Stomach (tissue), 19 donors: Measurements from ENCODE around the gene TENT5D. TPM values are rescaled to one million over a fixed set of nuclear protein-coding genes. Genes with fewer than 3 reads are reported as not detected.
"Not testable (repeated sequence)": the region's sequence is repeated elsewhere in the genome, so short reads cannot be mapped to it uniquely, and the experiment has no call there.

Experiments used
- DNase-seq, 2 donors: peaks; one replicate each; pipeline versions ENCODE4 v3.0.0 to v3.0.0-alpha.2; 2013 to 2019
- H3K27ac ChIP-seq, 5 donors: fragments of 200-600 bp in 4 of 5; sonication (generic) in 4 of 5; one replicate each; pipeline ENCODE4 v1.5.1; 2013 to 2019; ENCODE audit warnings: mild to moderate bottlenecking in 1 of 5, moderate library complexity in 1 of 5
- H3K27me3 ChIP-seq, 3 donors: fragments of 200-600 bp; sonication (generic); one replicate each; pipeline ENCODE4 v1.5.1; 2017 to 2019; ENCODE audit warnings: mixed run types in 1 of 3
- H3K36me3 ChIP-seq, 4 donors: fragments of 200-600 bp; sonication (generic); 1 replicate in 3 of 4; 2 replicates in 1 of 4; pipeline ENCODE4 v1.5.1; 2016 to 2019
- H3K4me1 ChIP-seq, 4 donors: fragments of 200-600 bp; sonication (generic); one replicate each; pipeline ENCODE4 v1.5.1; 2016 to 2019
- H3K4me3 ChIP-seq, 4 donors: fragments of 200-600 bp; sonication (generic) in 3 of 4; one replicate each; pipeline ENCODE4 v1.5.1; 2016 to 2019; ENCODE audit warnings: mild to moderate bottlenecking in 1 of 4
- H3K9me3 ChIP-seq, 4 donors: fragments of 200-600 bp; sonication (generic); one replicate each; pipeline ENCODE4 v1.5.1; 2016 to 2019
- EP300 ChIP-seq: sonication (generic); formaldehyde crosslinking; IDR thresholded peaks from one replicate; pipeline ENCODE4 v1.6.1; 2017; ENCODE audit warnings: antibody characterized with exemption
- POLR2A ChIP-seq, 4 donors: fragments of 450-650 bp; IDR thresholded peaks; one replicate each; pipeline ENCODE4 v1.6.1; 2016; ENCODE audit warnings: antibody characterized with exemption in 4 of 4, control low read depth in 2 of 4, mild to moderate bottlenecking in 1 of 4, moderate library complexity in 1 of 4
- POLR2AphosphoS5 ChIP-seq, 3 donors: sonication (generic); formaldehyde crosslinking; IDR thresholded peaks; one replicate each; pipeline ENCODE4 v1.6.1; 2016; ENCODE audit warnings: antibody characterized with exemption in 3 of 3
- WGBS, 5 donors: extraction: QIAGEN DNeasy Blood & Tissue Kit in 3 of 5; methylation state at CpG; one replicate each; pipeline versions ENCODE4 v1.1.5 to v1.1.7; 2013 to 2018; 5-methylcytosine and 5-hydroxymethylcytosine counted together
- intact Hi-C: fragments of 100-400 bp; cut with DNase I; formaldehyde crosslinking; loops from one replicate; pipeline ENCODE4 v1.15.1; 2023; ENCODE audit warnings: low total_unique reads
- long read RNA-seq, 10 donors: transcript quantifications; one replicate each; lab custom pipeline, GENCODE V29; 2026
- polyA plus RNA-seq, 3 donors: library from polyadenylated mRNA; stranded (reverse); fragments of 200-250 nt; gene quantifications; one replicate each; pipeline ENCODE4 v1.2.3, GENCODE V29; 2013
- total RNA-seq, 5 donors: library from RNA; depleted of rRNA; stranded (reverse); fragments of >200 nt; gene quantifications; one replicate each; pipeline versions ENCODE4 v1.1.0 to v1.2.3, GENCODE V29; 2014 to 2016
- TF ChIP-seq, protein P1 (sequence below), 7 experiments: fragments of 450-650 bp in 4 of 7; fragments of 200-600 bp in 3 of 7; sonication (generic) in 3 of 7; IDR thresholded peaks; one replicate each; pipeline ENCODE4 v1.5.1; 2016 to 2019; ENCODE audit warnings: antibody characterized with exemption in 7 of 7, control low read depth in 2 of 7, mild to moderate bottlenecking in 1 of 7
- donor health status: healthy with polysubstance abuse.
- donor health status: Bipolar disorder and iron deficiency.
- donor health status: healthy.

TENT5D gene
- total RNA-seq (not detected), polyA plus RNA-seq (not detected)
- long read RNA-seq, donor 1: 0 reads
- long read RNA-seq, donor 2: 0 reads
- long read RNA-seq, donor 3: 0 reads
- long read RNA-seq, donor 4: 0 reads
- long read RNA-seq, donor 5: 0 reads
- long read RNA-seq, donor 6: 0 reads
- long read RNA-seq, donor 7: 0 reads
- long read RNA-seq, donor 8: 0 reads
- long read RNA-seq, donor 9: 0 reads
- long read RNA-seq, donor 10: 0 reads

DNA sequence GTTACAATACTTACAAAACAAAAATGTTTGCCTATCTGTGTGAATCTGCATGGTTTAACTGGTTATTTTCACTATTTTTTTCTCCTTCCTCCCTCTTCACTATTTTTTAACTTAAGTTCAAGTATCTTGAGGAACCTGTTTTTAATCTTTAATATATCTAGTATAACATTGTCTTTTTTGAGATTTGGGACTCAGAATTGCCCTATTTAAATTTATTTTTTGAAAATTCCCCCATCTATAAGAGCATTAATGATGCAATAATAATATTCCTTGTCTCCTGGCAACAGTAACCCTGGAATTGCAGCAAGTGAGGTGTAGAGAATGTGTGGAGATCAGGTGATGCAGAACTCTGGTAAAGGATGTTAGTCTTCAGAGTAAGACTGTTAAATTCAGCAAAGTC is at the start of gene TENT5D:
Gene TENT5D (plus strand): TSS at position 301 of the 400 bp plus-strand sequence. CDS start 22,093 bp downstream, outside the sequence.
- no peak within 1 kb of the TSS for H3K27ac ChIP-seq
- H3K27me3 ChIP-seq: no peaks in the 10 kb centered on the region
- no peaks in the 10 kb centered on the region for H3K4me1 ChIP-seq
- TF ChIP-seq, protein P1, sequence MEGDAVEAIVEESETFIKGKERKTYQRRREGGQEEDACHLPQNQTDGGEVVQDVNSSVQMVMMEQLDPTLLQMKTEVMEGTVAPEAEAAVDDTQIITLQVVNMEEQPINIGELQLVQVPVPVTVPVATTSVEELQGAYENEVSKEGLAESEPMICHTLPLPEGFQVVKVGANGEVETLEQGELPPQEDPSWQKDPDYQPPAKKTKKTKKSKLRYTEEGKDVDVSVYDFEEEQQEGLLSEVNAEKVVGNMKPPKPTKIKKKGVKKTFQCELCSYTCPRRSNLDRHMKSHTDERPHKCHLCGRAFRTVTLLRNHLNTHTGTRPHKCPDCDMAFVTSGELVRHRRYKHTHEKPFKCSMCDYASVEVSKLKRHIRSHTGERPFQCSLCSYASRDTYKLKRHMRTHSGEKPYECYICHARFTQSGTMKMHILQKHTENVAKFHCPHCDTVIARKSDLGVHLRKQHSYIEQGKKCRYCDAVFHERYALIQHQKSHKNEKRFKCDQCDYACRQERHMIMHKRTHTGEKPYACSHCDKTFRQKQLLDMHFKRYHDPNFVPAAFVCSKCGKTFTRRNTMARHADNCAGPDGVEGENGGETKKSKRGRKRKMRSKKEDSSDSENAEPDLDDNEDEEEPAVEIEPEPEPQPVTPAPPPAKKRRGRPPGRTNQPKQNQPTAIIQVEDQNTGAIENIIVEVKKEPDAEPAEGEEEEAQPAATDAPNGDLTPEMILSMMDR (IDR thresholded peaks at IDR 0.05): no peak
- TF ChIP-seq EP300 (no peak), POLR2AphosphoS5 (IDR thresholded peaks at IDR 0.05) (no peak), POLR2A (IDR thresholded peaks at IDR 0.05) (no peak)
- no peaks in the 10 kb centered on the region for H3K36me3 ChIP-seq
- intact Hi-C loops: no loop called here
- DNase-seq: no peak
- no peak within 1 kb of the TSS for H3K4me3 ChIP-seq
- no peaks in the 10 kb centered on the region for H3K9me3 ChIP-seq

DNA sequence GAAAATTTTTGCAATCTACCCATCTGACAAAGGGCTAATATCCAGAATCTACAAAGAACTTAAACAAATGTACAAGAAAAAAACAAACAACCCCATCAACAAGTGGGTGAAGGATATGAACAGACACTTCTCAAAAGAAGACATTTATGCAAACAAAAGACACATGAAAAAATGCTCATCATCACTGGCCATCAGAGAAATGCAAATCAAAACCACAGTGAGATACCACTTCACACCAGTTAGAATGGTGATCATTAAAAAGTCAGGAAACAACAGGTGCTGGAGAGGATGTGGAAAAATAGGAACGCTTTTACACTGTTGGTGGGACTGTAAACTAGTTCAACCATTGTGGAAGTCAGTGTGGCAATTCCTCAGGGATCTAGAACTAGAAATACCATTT is 34.6 kb upstream of the TENT5D start:
- H3K36me3 ChIP-seq, H3K27ac ChIP-seq, intact Hi-C loops, H3K4me1 ChIP-seq, H3K27me3 ChIP-seq, DNase-seq, H3K9me3 ChIP-seq, H3K4me3 ChIP-seq: not testable (repeated sequence)
- 64 to 100% (median 80%) methylated on average over 1 of the region's 1 CpG; no CpG with 5 or more reads in 1 of the 5 donors for WGBS, 5 donors

DNA sequence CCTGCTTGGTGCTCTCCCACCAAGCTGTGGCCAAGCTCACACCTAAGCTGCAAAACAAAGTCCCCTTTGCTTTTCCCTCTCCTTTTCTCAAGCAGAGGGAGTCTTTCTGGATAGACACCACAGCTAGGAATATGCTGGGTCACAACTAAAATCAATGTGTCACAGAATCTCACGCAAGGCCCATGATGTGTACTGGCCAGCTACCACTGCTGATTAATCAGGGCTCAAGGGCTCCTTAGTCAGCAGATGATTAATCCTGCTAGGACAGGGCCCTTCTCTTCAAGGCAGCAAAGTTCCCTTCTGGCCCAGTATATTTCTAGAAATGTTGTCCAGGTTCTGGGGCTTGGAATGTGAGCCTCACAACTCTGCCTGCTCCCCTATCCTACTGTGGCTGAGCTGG is 32.0 kb upstream of the TENT5D start:
- intact Hi-C loops: no loop called here
- H3K27ac ChIP-seq: no peak overlapping the region
- TF ChIP-seq EP300 (no peak), POLR2A (IDR thresholded peaks at IDR 0.05) (no peak), POLR2AphosphoS5 (IDR thresholded peaks at IDR 0.05) (no peak)
- TF ChIP-seq, protein P1 (IDR thresholded peaks at IDR 0.05): no peak
- no peaks in the 10 kb centered on the region for H3K9me3 ChIP-seq
- H3K27me3 ChIP-seq: no peaks in the 10 kb centered on the region
- DNase-seq: no peak
- no peaks in the 10 kb centered on the region for H3K36me3 ChIP-seq
- 78 to 100% (median 94%) methylated on average over 1 of the region's 1 CpG; no CpG with 5 or more reads in 1 of the 5 donors for WGBS, 5 donors
- H3K4me1 ChIP-seq: no peaks in the 10 kb centered on the region
- H3K4me3 ChIP-seq: no peak overlapping the region

DNA sequence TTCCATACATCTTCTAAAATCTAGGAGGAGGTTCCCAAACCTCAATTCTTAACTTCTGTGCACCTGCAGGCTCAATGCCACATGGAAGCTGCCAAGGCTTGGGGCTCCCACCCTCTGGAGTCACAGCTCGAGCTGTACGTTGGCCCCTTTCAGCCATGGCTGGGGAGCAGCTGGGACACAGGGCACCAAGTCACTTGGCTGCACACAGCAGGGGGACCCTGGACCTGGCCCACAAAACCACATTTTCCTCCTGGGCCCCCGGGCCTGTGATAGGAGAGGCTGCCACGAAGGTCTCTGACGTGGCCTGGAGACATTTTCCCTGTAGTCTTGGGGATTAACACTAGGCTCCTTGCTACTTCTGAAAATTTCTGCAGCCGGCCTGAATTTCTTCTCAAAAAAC is 8.2 kb upstream of the TENT5D start:
- Histone ChIP-seq H3K4me3 (no peak overlapping the region), H3K4me1 (no peaks in the 10 kb centered on the region), H3K36me3 (no peaks in the 10 kb centered on the region), H3K27me3 (no peaks in the 10 kb centered on the region), H3K27ac (no peak overlapping the region), H3K9me3 (peaks cover 0 to 6% (median 0%) of the 10 kb centered on the region in 4 donors)
- TF ChIP-seq POLR2AphosphoS5 (IDR thresholded peaks at IDR 0.05): no peak
- TF ChIP-seq EP300: no peak
- TF ChIP-seq, protein P1 (IDR thresholded peaks at IDR 0.05): no peak
- TF ChIP-seq POLR2A (IDR thresholded peaks at IDR 0.05): no peak
- 71 to 85% (median 77%) methylated on average over 1 to 6 of the region's 6 CpGs for WGBS, 5 donors
- intact Hi-C loops: no loop called here
- DNase-seq: no peak

DNA sequence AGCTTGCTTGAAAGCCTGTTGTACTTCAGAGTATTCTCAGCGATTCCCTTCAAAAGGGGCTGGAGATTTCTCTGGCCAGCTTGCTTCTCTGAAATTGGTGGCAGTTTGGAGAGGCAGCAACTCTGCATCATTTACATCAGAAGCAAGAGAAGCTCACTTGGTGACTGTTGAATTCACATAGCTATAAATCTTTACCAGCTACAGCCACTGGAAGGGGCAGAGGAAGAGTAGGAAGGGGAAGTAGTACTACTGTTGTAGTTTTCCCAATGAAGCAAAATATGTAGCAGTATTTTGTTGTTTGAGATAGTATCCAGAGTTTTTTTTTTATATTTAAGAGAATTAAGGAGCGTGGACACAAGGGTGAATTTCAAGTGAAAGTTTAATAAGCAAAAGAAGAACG is 2.8 kb downstream of the TENT5D start:
- intact Hi-C loops: no loop called here
- TF ChIP-seq EP300: no peak
- no peak for TF ChIP-seq POLR2AphosphoS5 (IDR thresholded peaks at IDR 0.05)
- no peak for TF ChIP-seq POLR2A (IDR thresholded peaks at IDR 0.05)
- TF ChIP-seq, protein P1 (IDR thresholded peaks at IDR 0.05): no peak
- Histone ChIP-seq H3K4me3 (no peak overlapping the region), H3K27ac (peak overlapping the region in 1 of 5 donors; percentile 20), H3K9me3 (no peaks in the 10 kb centered on the region), H3K27me3 (no peaks in the 10 kb centered on the region), H3K36me3 (no peaks in the 10 kb centered on the region), H3K4me1 (no peaks in the 10 kb centered on the region)
- 58 to 91% (median 76%) methylated on average over 3 of the region's 3 CpGs for WGBS, 5 donors
- DNase-seq: no peak
